GM04503 (cell line): ENCODE measurements around the gene IL13RA1.
A peak's percentile ranks its signal among the peaks of the same experiment; 100 is the strongest.
"Not testable (repeated sequence)": the region's sequence is repeated elsewhere in the genome, so short reads cannot be mapped to it uniquely, and the experiment has no call there.

ENCODE experiments used
- DNase-seq: peaks from one replicate; pipeline ENCODE4 v3.0.0-alpha.2; 2012; ENCODE audit warnings: low read depth

The IL13RA1 gene

DNA sequence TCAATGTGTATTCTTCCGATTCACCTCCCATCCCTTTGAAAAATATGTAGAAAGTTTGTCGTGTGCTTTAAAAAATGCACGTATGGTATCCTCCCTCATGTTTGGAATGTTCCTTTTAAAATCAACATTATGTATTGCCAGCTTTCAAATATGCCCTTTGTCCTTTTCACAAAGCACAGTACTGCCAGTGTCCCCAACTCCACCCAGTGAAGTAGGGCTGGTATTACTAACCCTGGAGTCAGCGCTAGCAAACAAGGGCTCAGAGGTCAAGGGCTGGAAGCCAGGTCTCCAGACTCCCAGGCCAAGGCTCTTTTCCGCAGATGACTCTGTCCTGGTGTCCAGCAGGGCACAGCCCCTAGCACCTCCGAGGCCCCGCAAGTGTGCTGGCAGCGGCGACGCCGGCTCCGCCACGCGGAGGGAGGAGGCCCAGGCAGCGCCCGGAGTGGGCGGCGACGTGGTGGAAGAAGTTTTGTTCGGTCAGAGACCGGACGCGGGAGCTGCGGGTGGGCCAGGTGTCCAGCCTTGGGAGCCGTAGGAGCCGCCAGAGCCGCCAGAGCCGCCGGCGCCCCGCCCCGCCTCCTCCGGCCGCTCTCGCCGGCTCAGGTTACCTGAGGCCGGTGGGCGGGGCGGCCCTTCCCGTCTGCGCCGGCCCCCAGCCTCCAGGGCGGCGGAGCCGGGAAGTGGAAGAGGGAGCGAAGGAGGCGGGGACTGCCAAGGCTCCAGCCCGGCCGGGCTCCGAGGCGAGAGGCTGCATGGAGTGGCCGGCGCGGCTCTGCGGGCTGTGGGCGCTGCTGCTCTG is at the start of gene IL13RA1:
Gene IL13RA1, plus strand, starts transcription at position 720 of the 799 bp plus-strand sequence. Its CDS starts 33 bp downstream, at position 753.
- DNase-seq: peak; percentile 21

DNA sequence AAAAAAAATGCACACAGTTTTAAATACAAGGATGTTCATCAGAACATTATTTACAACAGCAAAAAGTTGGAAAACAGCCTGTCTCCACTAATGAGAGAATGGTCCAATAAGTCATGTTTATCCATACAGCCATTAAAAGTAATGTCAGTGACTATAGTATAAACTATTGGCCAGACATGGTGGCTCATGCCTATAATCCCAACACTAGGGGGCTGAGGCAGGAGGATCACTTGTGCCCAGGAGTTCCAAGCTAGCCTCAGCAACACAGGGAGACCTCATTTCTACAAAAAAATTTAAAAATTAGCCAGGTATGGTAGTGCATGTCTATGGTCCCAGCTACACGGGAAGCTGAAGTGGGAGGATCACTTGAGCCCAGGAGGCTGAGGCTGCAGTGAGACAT is 48.1 kb upstream of the IL13RA1 start:
- DNase-seq: no peak

DNA sequence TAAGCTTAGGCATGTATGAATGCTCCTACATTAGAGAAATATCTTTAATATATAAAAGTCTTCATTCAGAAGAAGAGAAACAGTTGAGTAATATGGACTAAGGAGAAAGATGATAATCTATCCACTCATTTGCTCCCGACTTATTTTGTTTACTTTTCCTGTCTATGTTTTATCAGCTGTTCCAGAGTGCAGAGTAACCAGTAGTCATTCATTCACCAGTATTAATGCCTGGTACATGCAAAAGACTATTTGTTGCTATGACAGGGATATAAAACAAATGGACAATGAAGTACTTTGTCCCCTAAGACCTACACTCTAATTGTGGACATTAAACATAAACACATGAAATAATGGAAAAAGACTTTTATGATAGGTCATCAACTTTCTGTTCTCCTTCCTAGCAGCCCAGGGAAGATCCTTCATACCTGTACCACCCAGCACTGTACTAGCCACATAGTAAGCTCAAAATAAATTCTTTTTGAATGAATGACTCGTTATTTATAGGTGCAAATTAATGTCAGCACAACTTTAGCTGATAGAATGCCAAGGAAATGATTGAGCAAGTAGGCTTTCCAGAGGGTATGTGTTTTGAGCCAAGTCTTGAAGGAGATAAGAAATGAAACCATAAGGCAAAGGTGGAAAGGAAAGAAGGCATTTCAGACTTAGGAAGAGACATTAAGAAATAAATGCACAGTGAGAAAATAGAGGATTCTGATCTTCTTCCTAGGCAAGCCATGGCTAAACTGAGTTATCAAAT is 45.0 kb upstream of the IL13RA1 start:
- DNase-seq: no peak

DNA sequence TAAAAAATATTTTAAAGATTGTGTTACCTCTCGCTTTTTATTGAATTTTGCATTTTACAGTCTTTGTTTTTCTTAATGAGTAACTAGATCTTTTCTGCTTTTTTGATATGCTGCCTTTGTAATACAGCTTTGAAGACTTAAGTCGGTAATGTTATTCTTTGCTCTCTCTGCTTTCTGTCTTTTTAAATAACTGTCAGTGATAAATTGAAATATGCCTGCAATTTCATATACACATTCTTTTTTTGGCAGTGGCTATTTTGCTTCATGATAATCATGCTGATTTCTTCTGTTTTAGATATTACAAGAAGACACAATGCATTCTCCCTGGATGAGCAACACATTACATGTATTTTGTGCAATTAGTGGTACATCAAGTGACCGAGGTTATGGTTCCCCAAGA is 42.0 kb upstream of the IL13RA1 start:
- no peak for DNase-seq

DNA sequence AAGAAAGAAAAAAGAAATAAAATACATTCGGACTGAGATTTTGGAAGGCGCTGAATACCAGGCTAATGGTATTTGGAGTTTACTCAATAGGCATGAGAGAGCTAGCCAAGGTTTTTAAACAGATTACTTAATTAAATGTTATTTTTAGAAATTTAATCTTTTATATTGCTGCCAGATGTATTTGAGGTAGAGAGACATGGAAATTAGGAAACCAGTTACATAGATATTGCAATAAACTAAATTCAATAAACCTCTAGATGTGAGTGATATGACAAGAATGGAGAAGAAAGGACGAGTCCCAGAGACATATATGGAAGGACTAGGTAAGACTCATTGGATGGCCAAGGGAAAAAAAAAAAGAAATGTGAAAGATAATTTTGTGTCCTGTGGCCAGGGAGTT is 38.5 kb upstream of the IL13RA1 start:
- no peak for DNase-seq

DNA sequence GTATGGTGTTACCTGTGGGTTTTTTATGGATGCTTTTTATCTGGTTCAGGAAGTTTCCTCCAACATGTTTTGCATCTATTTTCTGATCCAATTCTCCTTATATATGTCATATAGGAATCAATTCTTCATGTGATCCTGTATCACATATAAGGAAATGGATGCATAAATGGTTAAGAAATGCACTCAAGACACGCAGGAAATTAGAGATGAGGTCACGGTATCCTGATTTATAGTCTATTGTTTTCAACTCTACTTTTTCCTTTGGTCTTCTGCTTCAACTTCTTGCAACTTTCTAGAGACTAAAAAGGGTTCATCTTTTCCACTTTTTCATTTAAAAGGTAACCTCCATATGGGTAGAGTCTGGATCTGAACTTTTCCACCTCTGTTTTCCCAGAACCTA is 33.6 kb upstream of the IL13RA1 start:
- no peak for DNase-seq

DNA sequence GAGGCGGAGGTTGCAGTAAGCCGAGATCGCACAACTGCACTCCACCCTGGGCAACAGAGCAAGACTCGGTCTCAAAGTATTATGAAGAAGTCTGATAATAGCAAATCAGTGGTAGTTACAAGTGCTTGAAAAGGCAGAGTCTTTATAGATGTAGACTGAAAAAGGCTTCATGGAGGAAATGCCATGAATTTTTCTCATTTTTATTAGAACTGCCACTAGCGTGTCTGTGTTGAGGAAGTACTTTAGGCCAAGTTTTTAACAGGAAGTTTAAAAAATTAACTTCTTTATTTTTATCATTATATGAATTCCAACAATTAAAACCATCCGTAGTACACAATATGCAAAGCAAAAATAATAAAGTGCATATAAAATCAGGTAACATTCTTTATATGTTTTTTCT is 32.8 kb upstream of the IL13RA1 start:
- DNase-seq: no peak

DNA sequence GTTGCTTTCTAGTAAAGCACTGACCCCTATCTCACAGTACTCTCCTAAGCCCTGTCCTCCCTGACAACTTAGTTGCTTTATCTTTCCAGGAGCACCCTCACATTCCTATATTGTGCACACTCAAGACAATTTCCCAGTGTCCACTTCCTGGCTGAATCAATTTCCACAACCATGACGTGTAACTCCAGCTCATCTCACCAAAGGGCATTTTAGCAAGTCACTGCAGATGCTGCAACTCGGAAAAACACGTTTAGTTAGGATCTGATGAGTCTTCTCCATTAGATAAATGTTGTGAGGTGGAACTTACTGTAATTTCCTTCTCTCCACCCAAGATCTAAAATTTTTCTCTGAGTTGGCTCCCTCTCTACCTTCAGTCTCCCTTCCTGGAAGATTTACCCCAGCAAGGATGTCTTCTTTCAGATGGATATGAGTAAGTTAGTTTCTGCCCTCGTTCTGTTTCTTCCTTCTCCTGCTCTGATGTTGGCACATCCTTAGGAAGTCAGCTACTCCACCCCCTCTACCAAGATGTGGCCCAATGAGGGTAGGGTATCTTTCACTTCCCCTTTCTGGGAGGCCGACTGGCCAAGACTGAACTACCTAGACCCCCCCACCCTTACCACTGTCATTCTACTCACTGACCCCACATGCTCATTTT is 28.8 kb upstream of the IL13RA1 start:
- peak; percentile 13 for DNase-seq

DNA sequence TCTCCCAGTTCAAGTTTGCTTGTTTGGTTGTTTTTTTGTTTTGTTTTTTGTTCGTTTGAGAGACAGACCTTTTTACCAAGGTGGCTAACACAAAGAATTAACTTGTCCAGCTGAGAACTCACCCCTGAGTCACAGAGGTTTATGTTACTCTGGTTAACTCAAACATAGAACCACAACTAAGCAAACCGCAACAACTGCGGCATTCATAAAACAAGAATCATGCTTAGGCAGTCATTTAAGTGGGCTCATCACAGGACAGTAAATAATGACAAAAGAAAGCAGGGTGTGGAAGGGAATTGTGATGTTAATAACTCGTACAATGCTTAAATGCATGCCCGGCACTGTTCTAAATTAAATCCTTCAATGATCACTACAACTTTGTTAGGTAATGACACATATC is 24.7 kb upstream of the IL13RA1 start:
- no peak for DNase-seq

DNA sequence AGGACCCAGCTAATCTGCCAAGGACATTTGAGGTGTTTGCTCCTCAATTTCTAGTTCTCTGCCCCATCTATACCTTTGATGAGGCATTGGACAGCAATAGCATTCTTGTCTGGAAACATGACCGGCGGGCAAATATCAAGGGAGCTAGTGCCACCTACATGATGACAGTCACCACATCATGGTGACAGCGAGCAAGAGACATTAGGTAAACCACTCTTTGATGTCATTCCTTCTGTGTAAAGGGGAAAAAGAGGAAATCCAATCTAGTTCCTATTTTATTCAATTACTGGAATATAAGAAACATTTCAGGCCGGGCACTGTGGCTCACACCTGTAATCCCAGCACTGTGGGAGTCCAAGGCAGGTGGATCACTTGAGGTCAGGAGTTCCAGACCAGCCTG is 20.7 kb upstream of the IL13RA1 start:
- no peak for DNase-seq

DNA sequence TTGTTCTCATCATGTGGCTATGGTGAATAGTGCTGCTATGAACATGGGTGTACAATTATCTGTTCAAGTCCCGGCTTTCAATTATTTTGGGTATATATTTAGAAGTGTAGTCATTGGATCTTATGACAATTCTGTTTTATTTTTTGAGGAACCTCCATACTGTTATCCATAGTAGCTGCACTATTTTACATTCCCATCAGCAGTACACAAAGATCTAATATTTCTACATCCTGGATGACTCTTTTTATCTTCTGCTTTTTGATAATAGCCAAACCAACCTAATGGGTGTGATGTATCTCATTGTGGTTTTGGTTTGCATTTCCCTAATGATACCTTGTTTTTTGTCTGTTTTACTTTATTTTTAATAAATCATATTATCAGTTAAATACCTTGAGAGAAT is 12.9 kb upstream of the IL13RA1 start:
- no peak for DNase-seq

DNA sequence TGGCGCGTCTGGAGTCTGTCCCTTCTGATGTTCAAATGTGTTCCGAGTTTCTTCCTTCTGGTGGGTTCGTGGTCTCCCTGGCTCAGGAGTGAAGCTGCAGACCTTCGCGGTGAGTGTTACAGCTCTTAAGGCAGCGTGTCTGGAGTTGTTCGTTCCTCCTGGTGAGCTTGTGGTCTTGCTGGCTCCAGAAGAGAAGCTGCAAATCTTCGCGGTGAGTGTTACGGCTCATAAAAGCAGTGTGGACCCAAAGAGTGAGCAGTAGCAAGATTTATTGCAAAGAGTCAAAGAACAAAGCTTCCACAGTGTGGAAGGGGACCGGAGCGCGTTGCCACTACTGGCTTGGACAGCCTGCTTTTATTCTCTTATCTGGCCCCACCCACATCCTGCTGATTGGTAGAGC is 11.5 kb upstream of the IL13RA1 start:
- DNase-seq: not testable (repeated sequence)

DNA sequence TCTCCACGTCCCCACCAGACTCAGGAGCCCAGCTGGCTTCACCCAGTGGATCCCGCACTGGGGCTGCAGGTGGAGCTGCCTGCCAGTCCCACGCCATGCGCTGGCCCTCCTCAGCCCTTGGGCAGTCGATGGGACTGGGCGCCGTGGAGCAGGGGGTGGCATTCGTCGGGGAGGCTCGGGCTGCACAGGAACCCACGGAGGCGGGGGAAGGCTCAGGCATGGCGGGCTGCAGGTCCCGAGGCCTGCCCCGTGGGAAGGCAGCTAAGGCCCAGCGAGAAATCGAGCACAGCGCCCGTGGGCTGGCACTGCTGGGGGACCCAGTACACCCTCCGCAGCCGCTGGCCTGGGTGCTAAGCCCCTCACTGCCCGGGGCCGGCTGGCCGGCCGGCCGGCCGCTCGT is 10.6 kb upstream of the IL13RA1 start:
- not testable (repeated sequence) for DNase-seq

DNA sequence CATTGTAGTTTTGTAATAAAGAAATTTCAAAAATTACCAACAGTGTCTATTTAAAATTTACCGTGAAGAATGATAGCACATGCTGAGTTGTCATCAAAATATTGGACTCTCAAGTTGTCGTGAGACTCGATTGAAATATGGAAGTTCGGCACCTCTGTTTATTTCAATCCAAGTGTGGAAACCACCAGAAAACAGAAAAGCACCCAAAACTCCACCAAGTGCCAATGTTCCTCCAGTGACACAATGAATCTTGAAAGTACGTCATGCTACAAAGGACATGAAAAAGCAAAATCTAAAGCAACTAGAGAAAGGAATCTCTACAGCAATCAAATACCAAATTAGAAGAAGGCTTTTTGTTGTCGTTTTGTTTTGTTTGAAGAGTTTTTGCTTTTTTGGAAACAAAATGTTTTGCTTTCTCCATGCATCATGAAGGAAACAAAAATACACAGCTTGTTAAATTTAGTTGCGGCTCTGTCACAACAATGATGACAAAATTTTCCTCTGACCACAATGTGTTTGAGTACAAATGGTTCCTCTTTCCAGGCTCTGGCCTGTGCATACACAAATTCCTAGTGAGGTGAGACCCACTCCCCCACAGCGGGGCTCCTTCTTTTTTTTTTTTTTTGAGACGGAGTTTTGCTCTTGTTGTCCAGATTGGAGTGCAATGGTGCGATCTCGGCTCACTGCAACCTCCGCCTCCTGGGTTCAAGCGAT is 9.6 kb upstream of the IL13RA1 start:
- DNase-seq: no peak

DNA sequence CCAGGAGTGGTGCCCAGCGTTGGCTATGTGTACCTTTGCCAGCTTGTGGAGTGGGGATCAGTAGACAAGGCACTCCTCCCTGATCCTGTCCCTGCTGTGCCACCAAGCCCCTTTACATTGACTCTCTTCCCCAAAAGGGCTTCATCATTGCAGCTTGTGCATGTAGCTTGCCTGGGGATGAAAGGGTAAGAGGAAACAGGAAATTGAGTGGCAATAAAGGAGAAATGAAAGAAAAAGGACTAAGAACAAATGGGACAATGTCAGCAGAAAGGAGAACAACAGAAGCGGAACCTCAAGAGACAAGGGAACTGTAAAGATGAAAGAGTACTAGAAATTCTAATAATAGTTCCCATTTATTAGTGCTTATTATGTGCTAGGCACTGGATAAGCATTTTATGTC is 8.7 kb upstream of the IL13RA1 start:
- DNase-seq: no peak

DNA sequence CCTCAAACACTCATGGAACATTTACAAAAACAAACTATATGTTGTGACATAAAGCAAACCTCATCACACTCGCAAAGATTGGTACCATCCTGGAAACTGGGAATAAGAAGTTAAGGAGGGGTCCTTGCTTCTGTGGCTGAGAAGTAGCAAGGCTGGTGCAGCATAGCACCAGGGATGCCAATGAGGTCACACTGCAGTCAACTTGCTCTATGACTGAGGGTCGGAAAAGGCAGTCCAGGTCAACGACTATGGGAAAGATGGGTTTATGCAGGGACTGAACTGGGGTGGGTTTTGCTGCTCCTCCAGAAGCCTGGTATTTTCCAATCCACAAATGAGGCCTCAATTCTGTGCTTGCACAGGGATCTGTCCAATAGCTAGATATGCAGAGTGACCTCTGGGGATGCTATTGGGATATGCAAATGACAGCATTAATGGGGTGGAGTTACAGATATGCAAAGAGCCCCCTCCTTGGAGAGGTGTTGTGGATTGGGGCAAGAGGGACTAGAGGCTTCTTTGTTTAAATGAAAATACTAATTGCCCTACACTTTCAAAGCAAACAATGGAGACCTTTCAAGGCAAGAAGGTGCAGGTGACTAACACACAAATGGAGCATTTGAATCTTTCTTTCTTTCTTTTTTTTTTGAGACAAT is 7.2 kb upstream of the IL13RA1 start:
- DNase-seq: no peak

DNA sequence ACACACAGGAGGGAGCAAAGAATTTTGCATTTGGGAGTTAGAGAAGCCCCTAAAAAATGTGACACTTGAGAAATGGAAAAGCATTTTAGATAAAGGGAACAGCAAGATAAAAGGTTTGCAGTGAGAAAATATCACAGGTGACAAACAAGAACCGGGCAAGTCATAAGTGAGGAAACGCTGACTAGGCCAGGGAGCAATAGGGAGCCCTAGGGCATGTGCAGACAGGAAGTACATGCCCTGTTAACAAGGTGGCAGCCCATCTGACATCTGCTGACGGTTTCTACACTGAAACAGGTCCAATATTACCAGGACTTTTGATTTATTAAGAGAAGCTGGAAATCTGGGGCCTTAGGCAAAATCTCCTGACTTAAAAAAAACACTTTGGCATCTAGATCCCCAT is 4.0 kb upstream of the IL13RA1 start:
- no peak for DNase-seq

DNA sequence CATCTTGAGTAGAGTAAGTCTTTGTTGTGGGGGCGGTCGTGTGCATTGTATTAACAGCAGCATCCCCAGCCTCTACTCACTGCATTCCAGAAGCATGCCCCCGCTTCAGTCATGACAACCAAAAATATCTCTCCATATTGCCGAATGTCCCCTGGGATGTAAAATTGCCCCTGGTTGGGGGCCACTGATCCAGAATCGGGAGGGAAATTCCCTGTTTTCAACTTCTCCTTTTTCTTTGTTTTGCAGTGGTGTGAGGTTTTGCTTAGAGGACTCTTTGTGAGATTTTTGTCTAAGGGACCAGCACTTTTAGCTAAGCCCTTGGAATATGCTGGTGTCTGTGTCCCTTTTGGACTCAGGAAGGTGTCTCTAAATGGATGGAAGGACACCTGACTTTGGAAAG is 3.0 kb upstream of the IL13RA1 start:
- DNase-seq: no peak

DNA sequence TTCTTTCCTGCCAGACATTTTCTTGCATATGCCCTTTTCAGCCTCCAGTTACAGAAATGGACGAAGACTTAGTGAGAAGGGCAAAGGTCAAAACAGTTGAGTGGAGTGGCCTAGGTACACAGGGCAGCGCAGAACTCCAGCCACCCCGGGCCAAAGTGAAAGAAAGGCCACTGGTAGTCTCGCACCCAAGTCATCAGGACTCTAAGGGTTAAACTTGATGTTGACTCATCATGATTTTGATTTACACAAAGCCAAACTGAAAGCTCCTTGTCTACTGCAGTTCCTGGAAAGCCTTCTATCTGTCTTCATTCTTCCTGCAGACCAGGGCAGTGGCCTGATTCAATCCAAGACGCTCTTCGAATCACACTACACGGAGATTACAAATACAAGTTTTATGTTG is 2.6 kb upstream of the IL13RA1 start:
- no peak for DNase-seq

DNA sequence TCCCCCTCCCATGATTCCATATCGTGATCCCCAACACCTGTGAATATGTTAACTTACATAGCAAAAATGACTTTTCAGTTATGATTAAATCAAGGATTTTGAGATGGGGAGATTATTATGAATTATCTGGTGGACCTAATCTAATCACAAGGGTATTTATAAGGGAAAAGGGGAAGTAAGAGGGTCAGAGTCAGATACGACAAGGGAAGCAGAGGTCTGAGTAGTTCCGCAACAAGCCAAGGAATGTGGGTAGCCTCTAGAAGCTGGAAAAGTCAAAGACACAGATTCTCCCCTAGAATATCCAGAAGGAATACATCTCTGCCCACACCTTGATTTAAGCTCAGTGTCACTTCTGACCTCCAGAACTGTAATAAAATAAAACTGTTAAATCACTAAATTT is 1.0 kb upstream of the IL13RA1 start:
- DNase-seq: no peak

DNA sequence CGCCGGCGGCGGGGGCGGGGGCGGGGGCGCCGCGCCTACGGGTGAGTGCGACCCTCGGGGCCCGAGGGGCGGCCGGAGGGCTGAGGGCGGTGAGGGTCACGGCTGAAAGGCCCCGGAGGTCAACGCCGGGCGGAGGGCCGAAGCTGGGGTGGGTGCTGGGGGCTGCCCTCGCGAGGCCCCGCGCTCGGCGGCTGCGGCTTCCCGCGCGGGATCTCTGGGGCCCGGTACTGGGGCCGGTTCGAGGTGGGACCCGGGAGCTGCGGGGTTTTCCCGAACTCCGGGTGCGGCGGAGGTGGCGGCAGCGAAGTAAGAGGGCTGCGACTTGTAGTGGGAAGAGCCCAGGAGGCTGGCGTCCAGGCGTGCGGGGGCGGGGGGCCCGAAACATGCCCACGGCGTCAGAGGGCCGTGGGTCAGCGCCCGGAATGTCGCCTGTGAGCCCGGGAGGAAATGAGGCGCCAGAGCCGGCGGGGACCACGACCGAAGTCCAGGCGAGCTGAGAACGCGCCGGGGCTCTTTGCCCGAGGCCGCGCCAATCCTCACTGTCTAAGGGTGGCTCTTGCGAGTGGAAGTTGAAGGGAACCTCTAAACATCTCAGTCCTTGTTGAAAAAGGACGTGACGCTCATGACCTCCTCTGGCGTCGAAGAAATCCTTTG is 407 bp downstream of the IL13RA1 start:
- no peak for DNase-seq
